Lower lobe of right lung (tissue), 2 donors: ENCODE results near the gene USP15. TPM values are rescaled to one million over a fixed set of nuclear protein-coding genes. Genes with fewer than 3 reads are reported as not detected.
A peak's percentile ranks its signal among the peaks of the same experiment; 100 is the strongest.
"Not testable (repeated sequence)": the region's sequence is repeated elsewhere in the genome, so short reads cannot be mapped to it uniquely, and the experiment has no call there.

Experiments used
- ATAC-seq, 2 donors: fragments of 200-7000 bp; cut with Tn5 transposase; one replicate each; pipeline ENCODE4 v1.9.1; 2020 to 2022; ENCODE audit warnings: mild to moderate bottlenecking in 2 of 2, moderate library complexity in 2 of 2
- DNase-seq: peaks from one replicate; pipeline ENCODE4 v3.0.0-alpha.2; 2020
- H3K27ac ChIP-seq: fragments of 200-600 bp; one replicate; pipeline ENCODE4 v1.8.0; 2022
- H3K27me3 ChIP-seq: fragments of 200-600 bp; one replicate; pipeline ENCODE4 v1.8.0; 2022; ENCODE audit warnings: low read depth
- H3K36me3 ChIP-seq: fragments of 200-600 bp; one replicate; pipeline ENCODE4 v1.8.0; 2022; ENCODE audit warnings: mild to moderate bottlenecking
- H3K4me1 ChIP-seq: fragments of 200-600 bp; one replicate; pipeline ENCODE4 v1.8.0; 2022
- H3K4me3 ChIP-seq: fragments of 200-600 bp; one replicate; pipeline ENCODE4 v1.8.0; 2022; ENCODE audit warnings: mild to moderate bottlenecking
- H3K9me3 ChIP-seq: fragments of 200-600 bp; one replicate; pipeline ENCODE4 v1.8.0; 2022
- intact Hi-C: fragments of 100-400 bp; cut with DNase I; formaldehyde crosslinking; loops from one replicate; pipeline ENCODE4 v1.11.0; 2022
- total RNA-seq: library from RNA; stranded (reverse); fragmentation: NEBNext Ultra II Directional; extraction: Animal tissue kit (Norgen Biotek cat#: 25700); gene quantifications from one replicate; pipeline ENCODE4 v1.2.1, GENCODE V29; 2021
- TF ChIP-seq, protein P1 (sequence below): fragments of 200-600 bp; IDR thresholded peaks from one replicate; pipeline ENCODE4 v1.8.0; 2022; ENCODE audit warnings: antibody characterized with exemption, mild to moderate bottlenecking
- donor health status: DM: no; HTN: yes; CAD: no; lungs with severe emphysema.

The USP15 gene
- total RNA-seq, 1 donor from 2014 or later: 91.9 TPM

- H3K36me3 ChIP-seq: no peaks in the 10 kb centered on the region
Measured at GRCh38 chr12:62435303-62436163, 175.3 kb downstream of the USP15 start.

DNA sequence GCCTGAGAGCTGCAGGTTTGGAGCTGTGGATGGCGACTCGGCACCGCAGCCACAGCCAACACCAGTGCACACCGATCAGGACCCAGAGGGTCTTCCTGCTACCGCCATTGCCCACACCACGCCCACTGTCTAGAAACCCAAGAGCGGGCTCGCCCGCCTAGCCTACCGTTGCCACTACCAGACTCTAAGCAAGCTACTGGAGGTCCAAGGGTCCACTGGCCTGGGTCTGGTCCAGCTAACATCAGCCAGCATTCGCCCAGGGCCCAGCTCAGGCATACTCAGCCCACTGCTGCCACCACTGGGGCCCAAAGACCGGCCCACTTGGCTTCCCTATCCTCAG lies 175.9 kb downstream of the USP15 start:
- ATAC-seq (peak in 1 of 2 donors; percentile 31), DNase-seq (no peak)
- intact Hi-C loops: no loop called here
- Histone ChIP-seq H3K36me3 (no peaks in the 10 kb centered on the region), H3K4me3 (no peak overlapping the region), H3K27ac (no peak overlapping the region), H3K27me3 (peaks cover 19% of the 10 kb centered on the region), H3K4me1 (peaks cover 17% of the 10 kb centered on the region), H3K9me3 (peaks cover 9% of the 10 kb centered on the region)
- TF ChIP-seq, protein P1, sequence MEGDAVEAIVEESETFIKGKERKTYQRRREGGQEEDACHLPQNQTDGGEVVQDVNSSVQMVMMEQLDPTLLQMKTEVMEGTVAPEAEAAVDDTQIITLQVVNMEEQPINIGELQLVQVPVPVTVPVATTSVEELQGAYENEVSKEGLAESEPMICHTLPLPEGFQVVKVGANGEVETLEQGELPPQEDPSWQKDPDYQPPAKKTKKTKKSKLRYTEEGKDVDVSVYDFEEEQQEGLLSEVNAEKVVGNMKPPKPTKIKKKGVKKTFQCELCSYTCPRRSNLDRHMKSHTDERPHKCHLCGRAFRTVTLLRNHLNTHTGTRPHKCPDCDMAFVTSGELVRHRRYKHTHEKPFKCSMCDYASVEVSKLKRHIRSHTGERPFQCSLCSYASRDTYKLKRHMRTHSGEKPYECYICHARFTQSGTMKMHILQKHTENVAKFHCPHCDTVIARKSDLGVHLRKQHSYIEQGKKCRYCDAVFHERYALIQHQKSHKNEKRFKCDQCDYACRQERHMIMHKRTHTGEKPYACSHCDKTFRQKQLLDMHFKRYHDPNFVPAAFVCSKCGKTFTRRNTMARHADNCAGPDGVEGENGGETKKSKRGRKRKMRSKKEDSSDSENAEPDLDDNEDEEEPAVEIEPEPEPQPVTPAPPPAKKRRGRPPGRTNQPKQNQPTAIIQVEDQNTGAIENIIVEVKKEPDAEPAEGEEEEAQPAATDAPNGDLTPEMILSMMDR: no peak

More at GRCh38 chr12:62435303-62436163, 175.3 kb downstream of the USP15 start:
- Histone ChIP-seq H3K9me3 (peaks cover 3% of the 10 kb centered on the region), H3K4me1 (peaks cover 17% of the 10 kb centered on the region), H3K27me3 (peaks cover 19% of the 10 kb centered on the region), H3K27ac (no peak overlapping the region), H3K4me3 (peak overlapping the region; percentile 50)
- ATAC-seq (peak; percentile 75 to 77), DNase-seq (peak; percentile 59)
- intact Hi-C loops: no loop called here
- TF ChIP-seq, protein P1: peak; percentile 47

GRCh38 chr12:62438098-62438692 lies 178.0 kb downstream of the USP15 start:
- TF ChIP-seq, protein P1: peak; percentile 63
- Histone ChIP-seq H3K27ac (no peak overlapping the region), H3K9me3 (peaks cover 9% of the 10 kb centered on the region), H3K4me1 (peaks cover 17% of the 10 kb centered on the region), H3K4me3 (no peak overlapping the region), H3K27me3 (peaks cover 13% of the 10 kb centered on the region), H3K36me3 (no peaks in the 10 kb centered on the region)
- intact Hi-C loops: no loop called here
- ATAC-seq (peak in 1 of 2 donors; percentile 58), DNase-seq (no peak)

DNA sequence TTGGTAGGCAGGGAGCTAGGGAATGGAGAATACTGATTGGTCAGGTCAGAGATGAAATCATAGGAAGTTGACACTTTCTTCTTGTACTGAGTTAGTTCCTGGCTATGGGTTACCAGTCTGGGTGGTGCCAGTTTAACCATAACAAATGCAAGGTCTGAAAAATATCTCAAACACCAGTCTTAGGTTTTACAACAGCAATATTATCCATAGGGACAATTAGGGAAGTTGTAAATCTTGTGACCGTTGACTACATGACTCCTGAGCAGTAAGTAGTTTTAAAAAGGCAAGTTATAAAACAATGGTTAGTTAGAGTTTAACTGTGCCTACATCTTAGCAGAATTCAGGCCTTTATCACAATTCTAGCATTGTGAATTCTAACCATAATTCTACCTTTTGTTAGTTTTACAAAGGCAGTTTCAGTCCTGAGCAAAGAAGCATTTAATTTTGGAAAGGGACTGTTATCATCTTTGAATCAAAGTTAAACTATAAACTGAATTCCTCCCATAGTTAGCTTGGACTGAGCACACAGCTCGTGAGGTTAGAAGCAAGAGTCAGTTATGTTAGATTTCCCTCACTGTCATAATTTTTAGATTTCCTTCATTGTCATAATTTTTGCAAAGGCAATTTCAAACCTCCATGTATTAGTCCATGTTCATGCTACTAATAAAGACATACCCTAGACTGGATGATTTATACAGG lies 186.7 kb downstream of the USP15 start:
- DNase-seq (no peak), ATAC-seq (no peak)
- intact Hi-C loops: no loop called here
- Histone ChIP-seq H3K27me3 (no peaks in the 10 kb centered on the region), H3K27ac (no peak overlapping the region), H3K4me1 (no peaks in the 10 kb centered on the region), H3K9me3 (peaks cover 8% of the 10 kb centered on the region), H3K4me3 (no peak overlapping the region), H3K36me3 (no peaks in the 10 kb centered on the region)
- TF ChIP-seq, protein P1: no peak

DNA sequence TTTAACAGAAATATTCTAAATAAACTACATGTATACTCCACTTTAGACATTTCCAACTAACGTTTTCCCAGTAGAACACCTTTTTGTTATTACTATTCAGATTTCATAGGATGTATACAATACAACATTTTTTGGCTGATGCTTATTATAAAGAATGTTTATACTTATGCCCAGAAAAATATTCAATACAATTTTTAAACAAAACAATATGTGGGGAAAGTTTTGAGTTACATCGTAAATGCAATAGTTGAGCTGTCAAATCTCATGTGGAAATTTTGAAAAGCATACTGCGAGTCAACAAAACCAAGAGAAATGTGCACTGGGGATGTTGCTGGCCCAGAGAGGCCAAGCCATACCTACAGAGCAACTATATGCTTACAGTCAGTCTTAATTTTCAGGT lies 188.2 kb downstream of the USP15 start:
- intact Hi-C loops: no loop called here
- Histone ChIP-seq H3K9me3 (peaks cover 7% of the 10 kb centered on the region), H3K4me1 (no peaks in the 10 kb centered on the region), H3K27me3 (no peaks in the 10 kb centered on the region), H3K4me3 (no peak overlapping the region), H3K27ac (no peak overlapping the region), H3K36me3 (no peaks in the 10 kb centered on the region)
- ATAC-seq (no peak), DNase-seq (no peak)
- TF ChIP-seq, protein P1: no peak

DNA sequence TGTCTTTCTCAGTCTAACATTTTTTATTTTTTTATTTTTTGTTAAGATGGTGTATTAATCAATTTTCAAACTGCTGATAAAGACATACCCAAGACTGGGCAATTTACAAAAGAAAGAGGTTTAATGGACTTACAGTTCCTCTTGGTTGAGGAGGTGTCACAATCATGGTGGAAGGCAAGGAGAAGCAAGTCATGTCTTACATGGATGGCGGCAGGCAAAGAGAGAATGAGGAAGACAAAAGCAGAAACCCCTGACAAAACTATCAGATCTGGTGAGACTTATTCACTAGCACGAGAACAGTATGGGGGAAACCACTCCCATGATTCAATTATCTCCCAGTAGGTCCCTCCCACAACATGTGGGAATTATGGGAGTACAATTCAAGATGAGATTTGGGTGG lies 195.2 kb downstream of the USP15 start:
- intact Hi-C loops, H3K36me3 ChIP-seq, H3K27me3 ChIP-seq, H3K9me3 ChIP-seq, ATAC-seq, H3K4me3 ChIP-seq, H3K4me1 ChIP-seq, H3K27ac ChIP-seq, DNase-seq: not testable (repeated sequence)
